ENCODE data around the gene TRIM56. TPM values are rescaled to one million over a fixed set of nuclear protein-coding genes. Genes with fewer than 3 reads are reported as not detected.

Gene TRIM56
- total RNA-seq, 1 donor from 2014 or later = 17.0 TPM

DNA sequence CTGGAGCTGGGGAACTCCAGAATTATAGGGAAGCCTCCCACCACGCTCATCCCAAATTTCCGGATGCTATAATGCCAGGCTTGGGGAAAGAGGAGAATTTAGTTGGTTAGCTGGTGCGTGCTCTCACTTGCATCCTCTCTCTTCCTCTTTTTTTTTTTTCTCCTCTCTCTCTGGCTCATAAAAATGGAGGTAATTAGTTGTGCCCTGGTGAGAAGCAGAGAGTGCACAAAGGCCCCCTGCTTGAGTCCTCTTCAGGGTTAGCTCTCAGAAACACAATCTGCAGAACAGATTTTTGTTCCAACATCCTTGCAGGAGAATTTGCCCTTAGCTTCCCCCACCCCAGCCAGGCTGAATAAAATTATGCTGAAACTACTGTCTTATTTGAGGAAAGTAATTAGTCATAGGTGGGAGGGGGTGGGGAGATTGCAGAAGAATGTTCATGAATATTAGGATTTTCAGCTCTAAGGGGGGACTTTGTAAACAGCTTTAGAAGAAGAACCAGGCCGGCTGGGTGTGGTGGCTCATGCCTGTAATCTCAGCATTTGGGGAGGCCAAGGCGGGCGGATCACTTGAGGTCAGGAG is 49.2 kb downstream of the TRIM56 start:
- no peak overlapping the region for H3K4me3 ChIP-seq
- DNase-seq = no peak
- TF ChIP-seq CTCF (IDR thresholded peaks at IDR 0.05; ENCODE audit: borderline replicate concordance) = no peak
- H3K27ac ChIP-seq (replicated peaks) = no peak overlapping the region
- no peaks in the 10 kb centered on the region for H3K9me3 ChIP-seq (replicated peaks)
- peaks cover 5% of the 10 kb centered on the region for H3K27me3 ChIP-seq (ENCODE audit: low read depth)
- intact Hi-C loops (cut with micrococcal nuclease) = no loop called here
- peaks cover 18% of the 10 kb centered on the region for H3K4me1 ChIP-seq
- no peaks in the 10 kb centered on the region for H3K36me3 ChIP-seq

DNA sequence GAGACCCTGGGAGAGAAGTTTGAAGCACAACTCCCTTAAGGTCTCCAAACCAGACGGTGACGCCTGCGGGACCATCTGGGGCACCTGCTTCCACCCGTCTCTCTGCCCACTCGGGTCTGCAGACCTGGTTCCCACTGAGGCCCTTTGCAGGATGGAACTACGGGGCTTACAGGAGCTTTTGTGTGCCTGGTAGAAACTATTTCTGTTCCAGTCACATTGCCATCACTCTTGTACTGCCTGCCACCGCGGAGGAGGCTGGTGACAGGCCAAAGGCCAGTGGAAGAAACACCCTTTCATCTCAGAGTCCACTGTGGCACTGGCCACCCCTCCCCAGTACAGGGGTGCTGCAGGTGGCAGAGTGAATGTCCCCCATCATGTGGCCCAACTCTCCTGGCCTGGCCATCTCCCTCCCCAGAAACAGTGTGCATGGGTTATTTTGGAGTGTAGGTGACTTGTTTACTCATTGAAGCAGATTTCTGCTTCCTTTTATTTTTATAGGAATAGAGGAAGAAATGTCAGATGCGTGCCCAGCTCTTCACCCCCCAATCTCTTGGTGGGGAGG is 52.5 kb downstream of the TRIM56 start:
- peak overlapping the region; percentile 60 for H3K27ac ChIP-seq (replicated peaks)
- H3K4me1 ChIP-seq = peaks cover 18% of the 10 kb centered on the region
- intact Hi-C loops (cut with micrococcal nuclease) = loop anchor here (5.0 kb wide), 1 partner anchor 40 kb away; no protein-coding TSS in a partner anchor
- peaks cover 11% of the 10 kb centered on the region for H3K27me3 ChIP-seq (ENCODE audit: low read depth)
- TF ChIP-seq CTCF (IDR thresholded peaks at IDR 0.05; ENCODE audit: borderline replicate concordance) = no peak
- H3K9me3 ChIP-seq (replicated peaks) = no peaks in the 10 kb centered on the region
- H3K4me3 ChIP-seq = peak overlapping the region; percentile 33
- DNase-seq = no peak
- H3K36me3 ChIP-seq = no peaks in the 10 kb centered on the region

DNA sequence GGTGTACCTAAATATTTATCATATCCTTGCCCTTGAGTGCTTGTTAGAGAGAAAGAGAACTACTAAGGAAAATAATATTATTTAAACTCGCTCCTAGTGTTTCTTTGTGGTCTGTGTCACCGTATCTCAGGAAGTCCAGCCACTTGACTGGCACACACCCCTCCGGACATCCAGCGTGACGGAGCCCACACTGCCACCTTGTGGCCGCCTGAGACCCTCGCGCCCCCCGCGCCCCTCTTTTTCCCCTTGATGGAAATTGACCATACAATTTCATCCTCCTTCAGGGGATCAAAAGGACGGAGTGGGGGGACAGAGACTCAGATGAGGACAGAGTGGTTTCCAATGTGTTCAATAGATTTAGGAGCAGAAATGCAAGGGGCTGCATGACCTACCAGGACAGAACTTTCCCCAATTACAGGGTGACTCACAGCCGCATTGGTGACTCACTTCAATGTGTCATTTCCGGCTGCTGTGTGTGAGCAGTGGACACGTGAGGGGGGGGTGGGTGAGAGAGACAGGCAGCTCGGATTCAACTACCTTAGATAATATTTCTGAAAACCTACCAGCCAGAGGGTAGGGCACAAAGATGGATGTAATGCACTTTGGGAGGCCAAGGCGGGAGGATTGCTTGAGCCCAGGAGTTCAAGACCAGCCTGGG is 53.1 kb downstream of the TRIM56 start:
- peaks cover 18% of the 10 kb centered on the region for H3K4me1 ChIP-seq
- peak overlapping the region; percentile 60 for H3K27ac ChIP-seq (replicated peaks)
- peak; percentile 57 for DNase-seq
- no peaks in the 10 kb centered on the region for H3K9me3 ChIP-seq (replicated peaks)
- no peaks in the 10 kb centered on the region for H3K36me3 ChIP-seq
- H3K4me3 ChIP-seq = peak overlapping the region; percentile 33
- peak; percentile 85 for TF ChIP-seq CTCF (IDR thresholded peaks at IDR 0.05; ENCODE audit: borderline replicate concordance)
- intact Hi-C loops (cut with micrococcal nuclease) = loop anchor here (5.0 kb wide), 1 partner anchor 41 kb away; no protein-coding TSS in a partner anchor
- H3K27me3 ChIP-seq (ENCODE audit: low read depth) = peaks cover 16% of the 10 kb centered on the region

- intact Hi-C loops (cut with micrococcal nuclease) = loop anchor here (5.0 kb wide), 1 partner anchor 142 kb away; no protein-coding TSS in a partner anchor
Measured at GRCh38 chr7:101140339-101140699, 55.0 kb downstream of the TRIM56 start.

More at GRCh38 chr7:101140339-101140699, 55.0 kb downstream of the TRIM56 start:
- Histone ChIP-seq H3K4me1 (peaks cover 18% of the 10 kb centered on the region), H3K9me3 (replicated peaks) (no peaks in the 10 kb centered on the region), H3K4me3 (no peak overlapping the region), H3K27ac (replicated peaks) (no peak overlapping the region), H3K27me3 (ENCODE audit: low read depth) (peaks cover 23% of the 10 kb centered on the region), H3K36me3 (no peaks in the 10 kb centered on the region)
- no peak for DNase-seq
- no peak for TF ChIP-seq CTCF (IDR thresholded peaks at IDR 0.05; ENCODE audit: borderline replicate concordance)
